GM12878 (cell line): ENCODE results near the gene ARL5A. TPM values are rescaled to one million over a fixed set of nuclear protein-coding genes. Genes with fewer than 3 reads are reported as not detected.

Experiments
- ATAC-seq: fragments of 200-7000 bp; cut with Tn5 transposase; 3 replicates; pipeline ENCODE4 v1.9.1; 2020; ENCODE audit warnings: mild to moderate bottlenecking, moderate library complexity
- BruUV-seq: library from RNA; stranded (reverse); fragments of 400-500 nt; replicated peaks from 2 replicates; lab custom pipeline; 2021; lab: Mats Ljungman, UMichigan
- CTCF ChIA-PET: fragments of 300-600 bp; sonication (Branson Sonifier 250); formaldehyde crosslinking; extraction: SDS; loops from one replicate; lab custom pipeline; 2021; ENCODE audit warnings: inconsistent platforms; lab: Yijun Ruan, JAX
- POLR2A ChIA-PET: fragments of 350-600 bp; formaldehyde crosslinking; extraction: SDS; loops from one replicate; lab custom pipeline; 2021; ENCODE audit warnings: inconsistent platforms; lab: Charles Lee
- RAD21 ChIA-PET: fragments of 300-600 bp; sonication (Branson Sonifier 250); formaldehyde crosslinking; loops from one replicate; lab custom pipeline; 2023; ENCODE audit warnings: antibody characterized with exemption; ENCODE audit not compliant: unreplicated experiment; lab: Charles Lee
- SMC1A ChIA-PET: fragments of 300-600 bp; sonication (Branson Sonifier 250); formaldehyde crosslinking; loops from one replicate; lab custom pipeline; 2023; ENCODE audit not compliant: unreplicated experiment, uncharacterized antibody; lab: Charles Lee
- DNase-seq: peaks from one replicate; pipeline ENCODE4 v3.0.0-alpha.2; 2011; ENCODE audit warnings: low read depth, low spot score
- FAIRE-seq: peaks from 3 replicates; lab custom pipeline; 2011; peaks lifted over from hg19 to GRCh38; lab: Jason Lieb, UNC
- H2AFZ ChIP-seq: 2 replicates; pipeline ENCODE4 v1.6.0; 2011; ENCODE audit warnings: low read depth, low read length, control low read depth; ENCODE audit not compliant: control insufficient read depth
- H3K27ac ChIP-seq: 2 replicates; pipeline ENCODE4 v1.5.1; 2011; ENCODE audit warnings: control low read depth; ENCODE audit not compliant: control insufficient read depth, insufficient read depth
- H3K27me3 ChIP-seq, 2 experiments: replicated peaks in 1 of 2; 2 replicates each; pipeline versions ENCODE4 v1.6.0 to v1.6.1; 2011; ENCODE audit warnings: low read length in 1 of 2; ENCODE audit not compliant: control insufficient read depth in 2 of 2, insufficient read depth in 2 of 2
- H3K36me3 ChIP-seq, 2 experiments: 2 replicates each; pipeline ENCODE4 v1.5.1; 2011; ENCODE audit warnings: low read length in 1 of 2; ENCODE audit not compliant: control insufficient read depth in 2 of 2, insufficient read depth in 2 of 2
- H3K4me1 ChIP-seq: 2 replicates; pipeline ENCODE4 v1.6.1; 2011; ENCODE audit warnings: mild to moderate bottlenecking, low read length, moderate library complexity, mixed read lengths; ENCODE audit not compliant: control insufficient read depth, insufficient read depth
- H3K4me2 ChIP-seq: 2 replicates; pipeline ENCODE4 v1.6.0; 2011; ENCODE audit warnings: control low read depth; ENCODE audit not compliant: control insufficient read depth, insufficient read depth
- H3K4me3 ChIP-seq: fragments of 200-600 bp; sonication (generic); 2 replicates; pipeline ENCODE4 v1.5.1; 2016
- H3K79me2 ChIP-seq: 2 replicates; pipeline ENCODE4 v1.6.0; 2011; ENCODE audit warnings: low read length; ENCODE audit not compliant: control insufficient read depth, insufficient read depth
- H3K9ac ChIP-seq: 2 replicates; pipeline ENCODE4 v1.8.0; 2011; ENCODE audit warnings: low read length, control low read depth, mixed read lengths; ENCODE audit not compliant: control insufficient read depth, insufficient read depth
- H3K9me3 ChIP-seq: replicated peaks from 3 replicates; pipeline ENCODE4 v1.5.1; 2011; ENCODE audit warnings: mild to moderate bottlenecking, low read length; ENCODE audit not compliant: control insufficient read depth, insufficient read depth
- H4K20me1 ChIP-seq: 2 replicates; pipeline ENCODE4 v1.6.0; 2011; ENCODE audit not compliant: control insufficient read depth, insufficient read depth
- CEBPB ChIP-seq, 2 experiments: fragments of 150-350 bp in 1 of 2; IDR thresholded peaks; 2 replicates each; pipeline ENCODE4 v1.6.1; 2012 to 2014; ENCODE audit warnings: low read depth in 2 of 2, low read length in 2 of 2, borderline replicate concordance in 1 of 2, inconsistent platforms in 1 of 2
- FOXK2 ChIP-seq: fragments of 450-650 bp; IDR thresholded peaks from 2 replicates; pipeline ENCODE4 v1.6.1; 2017; ENCODE audit warnings: mild to moderate bottlenecking, moderate library complexity
- GABPA ChIP-seq: IDR thresholded peaks from 2 replicates; pipeline ENCODE4 v1.6.1; 2014; ENCODE audit warnings: antibody characterized with exemption, low read depth, mild to moderate bottlenecking, inconsistent platforms
- STAT3 ChIP-seq: IDR thresholded peaks from 2 replicates; pipeline ENCODE4 v1.6.1; 2011; ENCODE audit warnings: low read depth, low read length, improper control_type of control experiment
- SUPT20H ChIP-seq: IDR thresholded peaks from 2 replicates; pipeline ENCODE4 v1.6.1; 2011; ENCODE audit warnings: low read depth, mild to moderate bottlenecking, low read length, moderate library complexity, borderline replicate concordance; ENCODE audit not compliant: control insufficient read depth
- ZBED1 ChIP-seq: IDR thresholded peaks from 2 replicates; pipeline ENCODE4 v1.6.1; 2016; ENCODE audit warnings: borderline replicate concordance
- WGBS: methylation state at CpG from one replicate; pipeline ENCODE4 v1.1.6; 2016; ENCODE audit warnings: low lambda C conversion rate; ENCODE audit not compliant: insufficient replicate concordance, insufficient coverage; ENCODE audit errors: missing lambda C conversion rate; 5-methylcytosine and 5-hydroxymethylcytosine counted together
- in situ Hi-C: fragments of 300-500 bp; cut with MboI; formaldehyde crosslinking; loops from 9 replicates; pipeline ENCODE4 v1.14.3; 2018; ENCODE audit warnings: mixed read lengths
- intact Hi-C: fragments of 100-400 bp; cut with micrococcal nuclease; formaldehyde crosslinking; loops from one replicate; pipeline ENCODE4 v1.14.2; 2022; ENCODE audit not compliant: unreplicated experiment
- polyA plus RNA-seq, 11 experiments: library from polyadenylated mRNA; depleted of rRNA in 4 of 11; unstranded in 6 of 11; stranded (reverse) in 5 of 11; fragments of >200 nt; fragmentation: Nextera tagmentation in 4 of 11; fragmentation: Illumina TruSeq in 1 of 11; extraction: Ambion mirVana in 4 of 11; extraction: Trizol in 1 of 11; gene quantifications; 1 replicate in 1 of 11; 2 replicates in 10 of 11; pipeline versions ENCODE4 v1.2.1 to v1.2.3, GENCODE V29; 2011 to 2016; ENCODE audit warnings: inconsistent platforms in 2 of 11, missing spikeins in 2 of 11, low read depth in 1 of 11
- total RNA-seq, 4 experiments: library from RNA; depleted of rRNA in 3 of 4; stranded (reverse); fragments of >200 nt in 3 of 4; fragmentation: Illumina TruSeq in 1 of 4; extraction: Trizol in 1 of 4; gene quantifications; 2 replicates each; pipeline versions ENCODE4 v1.2.1 to v1.2.3, GENCODE V29; 2013 to 2021

Gene ARL5A
- total and polyA plus RNA-seq, 10 of the 15 experiments (the other 5 are each of a cell fraction or from before 2014, with no cell fraction given): 9.4 to 52.9 (median 32.0) TPM

- in situ Hi-C loops (no loop called here), intact Hi-C loops (no loop called here)
- H3K4me2 ChIP-seq: no peak overlapping the region
- H4K20me1 ChIP-seq: no peaks in the 10 kb centered on the region
- no peaks in the 10 kb centered on the region for H3K36me3 ChIP-seq
- DNase-seq: no peak
- no peaks in the 10 kb centered on the region for H3K79me2 ChIP-seq
- no peaks in the 10 kb centered on the region for H3K27me3 ChIP-seq
- ChIA-PET SMC1A (no interaction called here), RAD21 (no interaction called here), CTCF (no interaction called here), POLR2A (no interaction called here)
- no peak overlapping the region for H3K27ac ChIP-seq
- H2AFZ ChIP-seq: no peak overlapping the region
- H3K9me3 ChIP-seq: no peaks in the 10 kb centered on the region
- BruUV-seq: no TSS peak
- no peak overlapping the region for H3K9ac ChIP-seq
- no peak overlapping the region for H3K4me3 ChIP-seq
- 61% methylated on average over 3 of the region's 3 CpGs for WGBS
- TF ChIP-seq FOXK2 (no peak), CEBPB (IDR thresholded peaks at IDR 0.05; ENCODE audit: borderline replicate concordance in 1 of 2, low read depth in 2 of 2, low read length in 2 of 2) (no peak), ZBED1 (no peak), STAT3 (no peak)
- TF ChIP-seq, all 136 proteins: peak for 0
- ATAC-seq (no peak), FAIRE-seq (no peak)
- no peaks in the 10 kb centered on the region for H3K4me1 ChIP-seq
These were observed 69.5 kb downstream of the ARL5A start for GRCh38 chr2:151758744-151759143.

GRCh38 chr2:151757861-151758260 is 70.4 kb downstream of the ARL5A start:
- in situ Hi-C loops: no loop called here
- ATAC-seq: no peak

More at GRCh38 chr2:151757861-151758260, 70.4 kb downstream of the ARL5A start:
- intact Hi-C loops: no loop called here
- 5% methylated on average over 1 of the region's 1 CpG for WGBS
- H4K20me1 ChIP-seq: no peaks in the 10 kb centered on the region
- H3K36me3 ChIP-seq: no peaks in the 10 kb centered on the region
- POLR2A ChIA-PET: no interaction called here
- H2AFZ ChIP-seq: no peak overlapping the region
- FAIRE-seq (no peak), DNase-seq (no peak)
- RAD21 ChIA-PET: no interaction called here
- no peak overlapping the region for H3K27ac ChIP-seq
- no peaks in the 10 kb centered on the region for H3K4me1 ChIP-seq
- H3K4me3 ChIP-seq: no peak overlapping the region
- CTCF ChIA-PET: no interaction called here
- H3K4me2 ChIP-seq: no peak overlapping the region
- SMC1A ChIA-PET: no interaction called here
- no peaks in the 10 kb centered on the region for H3K27me3 ChIP-seq
- H3K9me3 ChIP-seq: no peaks in the 10 kb centered on the region
- H3K79me2 ChIP-seq: no peaks in the 10 kb centered on the region
- no peak overlapping the region for H3K9ac ChIP-seq
- BruUV-seq: no TSS peak
- no peak for TF ChIP-seq GABPA
- no peak for TF ChIP-seq SUPT20H
- TF ChIP-seq, all 136 proteins: peak for 0
